Fibroblast of lung (primary cell): ENCODE results near the gene EPHA10.

Experiments
- CTCF ChIP-seq, 2 donors: IDR thresholded peaks in 1 of 2; conservative IDR thresholded peaks in 1 of 2; 1 replicate in 1 of 2; 2 replicates in 1 of 2; pipeline ENCODE4 v1.5.1; 2011 to 2012; ENCODE audit warnings: low read length in 2 of 2, control low read depth in 1 of 2, inconsistent platforms in 1 of 2, low read depth in 1 of 2, mild to moderate bottlenecking in 1 of 2
- EZH2 ChIP-seq: IDR thresholded peaks from 2 replicates; pipeline ENCODE4 v1.5.1; 2012; ENCODE audit warnings: low read length, control low read depth, mild to moderate bottlenecking; ENCODE audit errors: missing control alignments

GRCh38 chr1:37677143-37677439, 87.8 kb downstream of the EPHA10 start:
- TF ChIP-seq CTCF (conservative IDR thresholded peaks at IDR 0.05 in 1 of 2, IDR thresholded peaks at IDR 0.05 in 1 of 2; ENCODE audit: low read depth in 1 of 2, low read length in 2 of 2) (no peak), EZH2 (no peak)
